ENCODE data around the gene UBR1. TPM values are rescaled to one million over a fixed set of nuclear protein-coding genes. Genes with fewer than 3 reads are reported as not detected.
"Not testable (repeated sequence)": the region's sequence is repeated elsewhere in the genome, so short reads cannot be mapped to it uniquely, and the experiment has no call there.

The UBR1 gene
- total RNA-seq, 1 donor from 2014 or later = 42.4 TPM

DNA sequence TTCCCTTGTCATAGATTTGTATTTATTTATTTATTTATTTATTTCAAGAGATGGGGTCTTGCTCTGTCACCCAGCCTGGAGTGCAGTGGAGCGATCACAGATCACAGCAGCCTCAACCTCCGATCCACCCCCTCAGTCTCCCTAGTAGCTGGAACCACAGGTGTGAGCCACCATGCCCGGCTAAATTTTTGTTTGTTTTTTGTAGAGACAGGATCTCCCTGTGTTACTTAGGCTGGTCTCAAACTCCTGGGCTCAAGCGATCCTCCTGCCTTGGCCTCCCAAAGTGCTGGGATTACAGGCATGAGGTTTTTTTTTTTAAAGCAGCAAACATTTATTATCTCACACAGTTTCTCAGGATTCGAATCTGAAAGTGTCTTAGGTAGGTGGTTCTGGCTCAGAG lies 187.8 kb downstream of the UBR1 start:
- intact Hi-C loops (cut with micrococcal nuclease) = no loop called here

DNA sequence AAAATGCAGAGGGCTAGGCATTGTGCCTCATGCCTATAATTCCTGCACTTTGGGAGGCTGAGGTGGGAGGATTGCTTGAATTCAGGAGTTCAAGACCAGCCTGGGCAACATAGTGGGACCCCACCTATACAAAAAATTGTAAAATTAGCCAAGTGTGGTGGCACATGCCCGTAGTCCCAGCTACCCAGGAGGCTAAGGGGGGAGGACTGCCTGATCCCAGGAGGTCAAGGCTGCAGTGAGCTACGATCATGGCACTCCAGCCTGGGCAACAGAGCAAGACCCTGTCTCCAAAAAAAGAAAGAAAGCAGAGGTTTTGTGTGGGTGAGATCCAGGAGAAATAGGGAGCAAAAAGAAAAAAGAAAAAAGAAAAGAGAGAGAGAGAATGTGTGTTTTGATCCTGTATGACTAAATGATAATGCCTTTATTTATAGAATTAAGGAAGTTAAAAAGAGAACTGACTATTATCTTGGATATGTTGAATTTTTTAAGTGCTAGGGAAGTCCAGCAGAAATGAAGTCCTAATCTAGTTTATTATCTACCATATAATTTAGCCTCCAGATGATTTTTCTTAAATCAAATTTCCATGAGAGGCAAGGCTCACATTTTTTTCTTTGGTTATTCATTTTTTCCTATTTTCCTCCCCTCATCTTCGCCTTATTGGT lies 190.1 kb downstream of the UBR1 start:
- intact Hi-C loops (cut with micrococcal nuclease) = no loop called here

DNA sequence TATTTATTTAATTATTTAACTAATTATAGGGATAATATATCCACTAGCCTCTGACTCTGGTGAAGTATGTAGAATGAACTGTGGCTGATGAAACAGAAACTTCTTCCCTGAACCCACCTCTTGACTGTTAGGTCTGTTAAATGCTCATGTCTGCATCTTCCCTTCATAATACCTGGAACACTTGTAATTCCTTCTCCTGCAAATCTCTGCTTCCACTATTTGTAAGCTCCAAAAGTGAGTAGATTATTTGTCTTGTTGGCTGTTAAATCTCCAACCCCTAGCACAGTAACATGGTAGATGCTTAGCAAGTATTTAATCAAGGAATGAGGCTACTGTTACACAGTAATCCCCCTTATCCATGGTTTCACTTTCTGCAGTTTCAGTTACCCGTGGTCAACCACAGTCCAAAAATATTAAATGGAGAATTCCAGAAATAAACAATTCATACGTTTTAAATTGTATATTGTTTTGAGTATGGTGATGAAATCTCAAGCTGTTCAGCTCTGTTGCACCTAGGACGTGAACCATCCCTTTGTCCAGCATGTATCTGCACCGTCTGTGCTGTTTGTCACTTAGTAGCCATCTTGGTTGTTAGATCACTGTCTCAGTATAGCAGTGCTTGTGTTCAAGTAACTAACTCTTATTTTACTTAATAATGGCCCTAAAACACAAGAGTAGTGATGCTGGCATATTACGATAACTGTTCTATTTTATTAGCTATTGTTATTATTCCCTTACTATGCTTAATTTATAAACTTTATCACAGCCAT lies 190.9 kb downstream of the UBR1 start:
- intact Hi-C loops (cut with micrococcal nuclease) = no loop called here

DNA sequence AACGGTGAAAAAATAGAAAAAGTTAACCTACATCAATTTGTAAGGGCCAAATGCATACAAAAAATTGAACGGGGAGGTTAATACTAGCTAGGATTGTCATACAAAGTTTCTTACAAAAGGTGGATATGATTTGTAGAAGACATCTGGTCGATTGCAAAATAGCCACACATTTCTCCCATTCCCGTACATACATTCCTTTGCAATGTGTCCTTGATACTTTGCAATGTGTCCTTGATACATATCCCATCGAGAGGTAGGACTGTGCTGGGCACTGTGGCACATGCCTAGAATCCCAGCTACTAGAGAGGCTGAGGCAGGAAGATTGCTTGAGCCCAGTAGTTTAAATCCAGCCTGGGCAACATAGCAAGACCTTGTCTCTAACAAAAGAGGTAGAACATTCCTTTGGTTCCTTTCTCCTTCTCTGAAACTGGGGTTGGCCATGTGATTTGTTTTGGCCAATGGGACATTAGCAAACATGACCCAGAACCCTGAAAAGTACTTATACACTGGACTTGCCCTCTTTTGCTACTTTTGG lies 194.7 kb downstream of the UBR1 start:
- intact Hi-C loops (cut with micrococcal nuclease) = no loop called here

DNA sequence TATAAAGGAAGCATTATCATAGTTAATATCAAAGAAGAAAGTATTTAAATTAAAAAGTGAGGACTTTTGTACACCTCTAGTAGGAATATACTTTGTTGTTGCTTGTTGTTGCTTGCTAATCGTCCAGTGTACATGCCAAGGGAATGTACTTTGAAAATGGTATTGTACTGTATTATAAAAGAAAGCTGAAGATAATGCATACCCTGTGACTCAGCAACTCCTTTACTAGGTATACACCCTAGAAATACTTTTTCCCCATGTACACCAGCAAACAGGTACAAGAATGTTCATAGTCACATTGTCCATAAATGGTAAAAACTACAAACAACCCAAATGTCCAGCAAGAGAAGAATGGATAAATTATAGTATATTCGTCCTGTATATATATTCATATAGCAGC lies 197.3 kb downstream of the UBR1 start:
- intact Hi-C loops (cut with micrococcal nuclease) = no loop called here

DNA sequence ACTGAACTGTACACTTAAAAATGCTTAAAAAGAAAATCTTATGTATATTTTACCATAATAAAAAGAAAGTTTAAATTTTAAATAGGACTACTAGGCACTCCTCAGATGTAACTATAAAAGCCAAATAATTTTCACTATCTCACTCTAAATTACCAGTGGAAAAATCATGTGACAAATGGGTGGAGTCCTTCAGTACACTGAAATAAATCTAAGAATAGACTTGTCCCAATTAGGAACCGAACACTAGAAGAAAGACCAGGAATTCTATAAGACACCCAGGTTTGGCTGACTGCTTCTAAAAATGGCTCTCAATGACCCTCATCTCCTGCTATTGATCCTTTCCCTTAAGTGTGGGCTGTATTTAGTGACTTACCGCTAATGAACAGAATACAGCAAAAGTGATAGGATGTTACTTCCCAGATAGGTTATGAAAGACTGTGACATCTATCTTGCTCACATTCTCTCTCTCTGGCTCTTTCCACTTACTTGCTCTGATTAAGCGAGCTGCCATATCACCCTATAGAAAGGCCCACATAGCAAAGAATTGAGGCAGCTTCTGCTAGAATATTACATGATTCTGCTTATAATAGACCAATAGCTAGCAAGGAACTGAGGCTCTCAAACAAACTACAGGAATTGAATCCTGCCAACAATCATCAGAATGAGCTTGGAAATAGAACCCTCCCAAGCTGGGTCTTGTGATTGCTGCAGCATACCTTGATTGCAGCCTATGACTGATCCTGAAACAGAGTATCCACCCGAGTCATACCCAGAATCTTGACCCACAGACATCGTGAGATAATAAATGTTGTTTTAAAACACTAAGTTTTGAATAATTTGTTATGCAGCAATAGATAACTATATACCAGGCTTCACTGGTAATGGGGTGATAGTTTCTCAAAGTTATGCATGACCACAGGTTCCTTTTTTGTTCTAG lies 202.2 kb downstream of the UBR1 start:
- intact Hi-C loops (cut with micrococcal nuclease) = no loop called here

DNA sequence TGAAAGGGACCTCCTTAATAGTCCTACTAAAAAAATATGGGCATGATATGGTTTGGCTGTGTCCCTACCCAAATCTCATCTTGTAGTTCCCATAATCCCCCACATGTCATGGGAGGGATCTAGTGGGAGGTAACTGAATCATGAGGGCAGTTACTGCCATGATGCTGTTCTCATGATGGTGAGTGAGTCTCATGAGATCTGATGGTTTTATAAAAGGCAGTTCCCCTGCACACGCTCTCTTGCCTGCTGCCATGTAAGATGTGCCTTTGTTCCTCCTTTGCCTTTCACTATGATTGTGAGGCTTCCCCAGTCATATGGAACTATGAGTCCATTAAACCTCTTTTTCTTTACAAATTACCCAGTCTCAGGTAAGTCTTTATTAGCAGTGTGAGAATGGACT lies 211.9 kb downstream of the UBR1 start:
- intact Hi-C loops (cut with micrococcal nuclease) = not testable (repeated sequence)

Other genes starting within 250 kb of the UBR1 start
- 10.6 and 12.9 TPM in 2 replicates for gene TTBK2, start 185.3 kb downstream of the UBR1 start, total RNA-seq
- 15.8 and 17.4 TPM in 2 replicates for gene TMEM62, start 27.5 kb upstream of the UBR1 start, total RNA-seq
- gene CCNDBP1, start 79.4 kb upstream of the UBR1 start, total RNA-seq = 66.2 and 67.8 TPM in 2 replicates
- gene EPB42, start 115.0 kb upstream of the UBR1 start, total RNA-seq = not detected in 2 replicates
- gene TGM5, start 160.9 kb upstream of the UBR1 start, total RNA-seq = 0.09 and 0.11 TPM in 2 replicates
- gene TGM7, start 196.2 kb upstream of the UBR1 start, total RNA-seq = not detected in 2 replicates
- 15.5 and 16.0 TPM in 2 replicates for gene LCMT2, start 224.5 kb upstream of the UBR1 start, total RNA-seq

Data from T-helper 2 cell treated with Interferon-gamma antibody and Interleukin-4, amounts not matched to agents 100 ng/mL and 5 ng/mL, for 36 hours (primary cell).